GM12801 (cell line): Measurements from ENCODE around the gene FGGY.

Experiments
- TF ChIP-seq, protein P1 (sequence below): IDR thresholded peaks from one replicate; pipeline ENCODE4 v1.5.1; 2011; ENCODE audit warnings: control low read depth; ENCODE audit not compliant: insufficient read length; ENCODE audit errors: extremely low read depth

The FGGY gene

GRCh38 chr1:59291561-59291960 is 5.3 kb upstream of the FGGY start:
- TF ChIP-seq, protein P1, sequence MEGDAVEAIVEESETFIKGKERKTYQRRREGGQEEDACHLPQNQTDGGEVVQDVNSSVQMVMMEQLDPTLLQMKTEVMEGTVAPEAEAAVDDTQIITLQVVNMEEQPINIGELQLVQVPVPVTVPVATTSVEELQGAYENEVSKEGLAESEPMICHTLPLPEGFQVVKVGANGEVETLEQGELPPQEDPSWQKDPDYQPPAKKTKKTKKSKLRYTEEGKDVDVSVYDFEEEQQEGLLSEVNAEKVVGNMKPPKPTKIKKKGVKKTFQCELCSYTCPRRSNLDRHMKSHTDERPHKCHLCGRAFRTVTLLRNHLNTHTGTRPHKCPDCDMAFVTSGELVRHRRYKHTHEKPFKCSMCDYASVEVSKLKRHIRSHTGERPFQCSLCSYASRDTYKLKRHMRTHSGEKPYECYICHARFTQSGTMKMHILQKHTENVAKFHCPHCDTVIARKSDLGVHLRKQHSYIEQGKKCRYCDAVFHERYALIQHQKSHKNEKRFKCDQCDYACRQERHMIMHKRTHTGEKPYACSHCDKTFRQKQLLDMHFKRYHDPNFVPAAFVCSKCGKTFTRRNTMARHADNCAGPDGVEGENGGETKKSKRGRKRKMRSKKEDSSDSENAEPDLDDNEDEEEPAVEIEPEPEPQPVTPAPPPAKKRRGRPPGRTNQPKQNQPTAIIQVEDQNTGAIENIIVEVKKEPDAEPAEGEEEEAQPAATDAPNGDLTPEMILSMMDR = no peak

- TF ChIP-seq, protein P1 = no peak
These were observed 4.3 kb upstream of the FGGY start for GRCh38 chr1:59292562-59292961.

DNA sequence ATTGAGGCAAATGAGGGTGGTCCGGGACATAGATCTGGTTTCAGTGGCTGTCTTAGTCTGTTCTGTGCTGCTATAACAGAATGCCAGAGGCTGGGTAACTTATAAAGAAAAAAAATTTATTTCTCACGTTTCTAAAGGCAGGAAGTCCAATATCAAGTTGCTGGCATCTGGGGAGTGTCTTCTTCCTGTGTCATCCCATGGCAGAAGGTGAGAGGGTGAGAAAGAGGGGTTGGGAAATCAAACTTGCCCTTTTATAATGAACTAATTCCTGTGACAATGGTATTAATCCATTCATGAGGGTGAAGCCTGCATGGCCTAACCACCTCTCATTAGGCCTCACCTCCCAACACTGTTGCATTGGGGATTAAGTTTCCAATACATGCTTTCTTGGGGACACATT is 3.7 kb upstream of the FGGY start:
- TF ChIP-seq, protein P1 = no peak

- TF ChIP-seq, protein P1 = no peak
These were observed 3.0 kb upstream of the FGGY start for GRCh38 chr1:59293849-59294248.

- TF ChIP-seq, protein P1 = no peak
These were observed 2.5 kb upstream of the FGGY start for GRCh38 chr1:59294423-59294822.

GRCh38 chr1:59295618-59296017 is 1.3 kb upstream of the FGGY start:
- TF ChIP-seq, protein P1 = no peak

DNA sequence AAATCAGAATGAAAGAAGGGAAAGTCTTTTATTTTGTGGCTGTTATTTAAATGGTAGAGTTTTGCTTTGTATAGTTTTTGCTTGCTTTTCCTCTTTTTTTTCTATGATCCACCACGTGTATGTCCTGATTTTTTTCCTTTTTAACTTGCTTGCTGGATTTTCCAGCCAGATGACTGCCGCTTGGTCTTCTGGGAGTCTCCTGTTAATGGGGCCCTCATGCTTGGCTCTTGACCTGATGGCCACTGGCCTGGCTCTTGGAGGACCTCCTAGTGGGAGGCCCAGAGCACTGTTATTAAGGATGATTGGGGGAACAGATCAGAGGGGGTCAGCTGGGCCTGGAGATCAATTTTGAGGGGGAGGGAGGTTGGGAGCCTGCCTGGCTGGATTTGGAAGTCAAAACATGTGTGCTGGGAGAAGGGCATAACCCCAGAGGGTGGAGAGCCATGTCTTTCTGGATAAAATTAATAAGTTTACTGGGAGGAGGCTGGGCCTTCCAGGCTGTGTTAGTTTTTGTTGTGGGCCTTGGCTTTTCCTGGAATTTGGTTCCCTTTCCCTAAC is 1.2 kb downstream of the FGGY start:
- TF ChIP-seq, protein P1 = no peak
